NT2/D1 (cell line): Measurements from ENCODE around the gene ADAMTS12.

Experiments
- YY1 ChIP-seq: IDR thresholded peaks from 2 replicates; pipeline ENCODE4 v1.6.1; 2011; ENCODE audit not compliant: insufficient read length, insufficient read depth
- ZNF274 ChIP-seq: IDR thresholded peaks from 2 replicates; pipeline ENCODE4 v1.6.1; 2011; ENCODE audit warnings: mild to moderate bottlenecking, low read depth, low read length

GRCh38 chr5:33675958-33676464 lies 215.8 kb downstream of the ADAMTS12 start:
- no peak for TF ChIP-seq YY1
- no peak for TF ChIP-seq ZNF274
